K562 (cell line): ENCODE measurements around the gene PDE8A. TPM values are rescaled to one million over a fixed set of nuclear protein-coding genes. Genes with fewer than 3 reads are reported as not detected.

Experiments used
- ARID3A ChIP-seq: IDR thresholded peaks from 2 replicates; pipeline ENCODE4 v1.6.1; 2012; ENCODE audit warnings: low read depth, low read length, improper control_type of control experiment, borderline replicate concordance
- DPF2 ChIP-seq: fragments of 450-650 bp; IDR thresholded peaks from 2 replicates; pipeline ENCODE4 v1.6.1; 2016
- HDAC2 ChIP-seq: fragments of 450-650 bp; IDR thresholded peaks from 2 replicates; pipeline ENCODE4 v1.6.1; 2016; ENCODE audit warnings: mild to moderate bottlenecking
- HDGF ChIP-seq: fragments of 450-650 bp; IDR thresholded peaks from 2 replicates; pipeline ENCODE4 v1.6.1; 2016
- KLF10 ChIP-seq: fragments of 250-450 bp; sonication (Bioruptor Pico); IDR thresholded peaks from 2 replicates; pipeline ENCODE4 v1.6.1; 2021; ENCODE audit warnings: matching md5 sums
- MEF2A ChIP-seq: IDR thresholded peaks from 2 replicates; pipeline ENCODE4 v1.6.1; 2011; ENCODE audit warnings: low read depth, mild to moderate bottlenecking, low read length, moderate library complexity; ENCODE audit not compliant: control insufficient read depth
- POLR2AphosphoS5 ChIP-seq: IDR thresholded peaks from 2 replicates; pipeline ENCODE4 v1.6.1; 2011; ENCODE audit warnings: mild to moderate bottlenecking, low read depth, low read length, moderate library complexity; ENCODE audit not compliant: control insufficient read depth, insufficient read depth
- RERE ChIP-seq: sonication (generic); formaldehyde crosslinking; IDR thresholded peaks from 2 replicates; pipeline ENCODE4 v1.8.0; 2023; ENCODE audit warnings: missing genetic modification reagents, mild to moderate bottlenecking, borderline replicate concordance
- TFAM ChIP-seq: fragments of 250-450 bp; sonication (Bioruptor Pico); conservative IDR thresholded peaks from 2 replicates; pipeline ENCODE4 v1.5.0; 2021; ENCODE audit warnings: mild to moderate bottlenecking, moderate library complexity
- ZBED1 ChIP-seq: IDR thresholded peaks from 2 replicates; pipeline ENCODE4 v1.6.1; 2014
- ZFP30 ChIP-seq: fragments of 250-450 bp; sonication (Bioruptor Pico); IDR thresholded peaks from 2 replicates; pipeline ENCODE4 v1.8.0; 2022; ENCODE audit warnings: moderate library complexity, mild to moderate bottlenecking, inconsistent platforms, borderline replicate concordance
- ZNF318 ChIP-seq, 2 experiments: fragments of 450-650 bp; IDR thresholded peaks; 2 replicates each; pipeline ENCODE4 v1.6.1; 2016; ENCODE audit warnings: mild to moderate bottlenecking in 2 of 2, borderline replicate concordance in 1 of 2, low read depth in 1 of 2, moderate library complexity in 1 of 2
- ZNF431 ChIP-seq: sonication (generic); formaldehyde crosslinking; IDR thresholded peaks from 2 replicates; pipeline ENCODE4 v1.8.0; 2022; ENCODE audit warnings: mild to moderate bottlenecking, missing genetic modification reagents
- ZNF584 ChIP-seq: fragments of 200-800 bp; sonication (Bioruptor generic); IDR thresholded peaks from 2 replicates; pipeline ENCODE4 v1.6.1; 2016; ENCODE audit warnings: low read depth, mild to moderate bottlenecking, missing genetic modification characterization, missing compliant biosample characterization
- polyA plus RNA-seq, 8 experiments: library from polyadenylated mRNA; depleted of rRNA in 4 of 8; stranded (reverse) in 5 of 8; unstranded in 3 of 8; fragments of >200 nt; fragmentation: Nextera tagmentation in 2 of 8; fragmentation: Illumina TruSeq in 1 of 8; extraction: Ambion mirVana in 2 of 8; extraction: Trizol in 1 of 8; gene quantifications; 2 replicates each; pipeline versions ENCODE4 v1.2.1 to v1.2.3, GENCODE V29; 2011 to 2014; ENCODE audit warnings: inconsistent platforms in 1 of 8, missing spikeins in 1 of 8
- total RNA-seq, 7 experiments: library from RNA; depleted of rRNA in 6 of 7; stranded (reverse); fragments of >200 nt in 6 of 7; fragmentation: Illumina TruSeq in 2 of 7; extraction: Trizol in 2 of 7; gene quantifications; 2 replicates each; pipeline versions ENCODE4 v1.2.1 to v1.2.3, GENCODE V29; 2011 to 2021; ENCODE audit warnings: low replicate concordance in 1 of 7

PDE8A gene
- total and polyA plus RNA-seq, 9 of the 15 experiments (the other 6 are each of a cell fraction or from before 2014, with no cell fraction given), result 5.9 to 40.3 (median 19.8) TPM

GRCh38 chr15:84961114-84961452, 20.6 kb upstream of the PDE8A start (continued):
- TF ChIP-seq ARID3A (peak; percentile 55; the same call in 1 of the 2 replicates), KLF10 (CRISPR knock-in tag) (no peak), ZFP30 (CRISPR knock-in tag) (no peak), HDAC2 (peak; percentile 45; the same call in 1 of the 2 replicates), DPF2 (peak; percentile 90), HDGF (no peak), POLR2AphosphoS5 (peak; percentile 83), TFAM (CRISPR knock-in tag) (no peak), ZNF318 (IDR thresholded peaks at IDR 0.05; ENCODE audit: borderline replicate concordance in 1 of 2, low read depth in 1 of 2) (no peak), ZNF431 (no peak), ZBED1 (no peak), MEF2A (no peak), ZNF584 (no peak), RERE (CRISPR knock-in tag) (no peak)
